A549 treated with GW870086 at 1 μM for 4 hours (cell line): ENCODE measurements around the gene SLC38A1. TPM values are rescaled to one million over a fixed set of nuclear protein-coding genes. Genes with fewer than 3 reads are reported as not detected.

Experiments
- total RNA-seq: library from RNA; stranded (reverse); fragments of 200-300 nt; extraction: Qiagen RNA extraction; gene quantifications from 5 replicates; pipeline ENCODE4 v1.2.3, GENCODE V29; 2022; ENCODE audit warnings: low read depth

SLC38A1 gene
- total RNA-seq, result 58.7 to 86.4 TPM (median 81.6 TPM) in 5 replicates

GRCh38 chr12:46268583-46269428 is at the start of gene SLC38A1:
Gene SLC38A1, minus strand, starts transcription at chr12:46269043. Its CDS starts 29,243 bp downstream, at chr12:46239800.

Other genes starting within 250 kb of the SLC38A1 start
- 69.9 to 110 TPM (median 105 TPM) in 5 replicates for gene SLC38A2, start 103.7 kb upstream of the SLC38A1 start, total RNA-seq